B cell (primary cell): ENCODE measurements around the gene MRPS21. TPM values are rescaled to one million over a fixed set of nuclear protein-coding genes. Genes with fewer than 3 reads are reported as not detected.

Experiments used
- ATAC-seq: fragments of 200-7000 bp; cut with Tn5 transposase; one replicate; pipeline ENCODE4 v1.10.0; 2021; ENCODE audit warnings: low read depth, mild to moderate bottlenecking, moderate number of reproducible peaks, moderate library complexity
- CTCF ChIA-PET: fragments of 350-600 bp; sonication (Branson Sonifier 250); formaldehyde crosslinking; loops from one replicate; lab custom pipeline; 2021; ENCODE audit warnings: antibody characterized with exemption, inconsistent platforms; lab: Charles Lee
- POLR2A ChIA-PET: fragments of 350-600 bp; sonication (Branson Sonifier 250); formaldehyde crosslinking; loops from one replicate; lab custom pipeline; 2021; ENCODE audit warnings: antibody characterized with exemption; lab: Charles Lee
- DNase-seq: peaks from one replicate; pipeline ENCODE4 v3.0.0; 2013
- H2AFZ ChIP-seq: 2 replicates; pipeline ENCODE4 v1.6.1; 2012; ENCODE audit warnings: mild to moderate bottlenecking, low read depth, low read length; ENCODE audit not compliant: insufficient read depth, poor library complexity, severe bottlenecking
- H3K27ac ChIP-seq, 2 donors: 1 replicate in 1 of 2; 2 replicates in 1 of 2; pipeline ENCODE4 v1.5.1; 2012 to 2013; ENCODE audit warnings: low read length in 2 of 2, mild to moderate bottlenecking in 2 of 2, moderate library complexity in 1 of 2
- H3K27me3 ChIP-seq, 4 experiments: fragments of 200-600 bp in 1 of 4; sonication (generic) in 1 of 4; replicated peaks in 1 of 4; 1 replicate in 2 of 4; 2 replicates in 2 of 4; pipeline versions ENCODE4 v1.6.1 to v1.7.0; 2013 to 2016; ENCODE audit warnings: low read length in 3 of 4, mild to moderate bottlenecking in 2 of 4, mixed read lengths in 1 of 4, moderate library complexity in 1 of 4; ENCODE audit not compliant: insufficient read depth in 4 of 4, control insufficient read depth in 3 of 4; ENCODE audit errors: control extremely low read depth in 1 of 4
- H3K36me3 ChIP-seq, 2 experiments: replicated peaks in 1 of 2; 1 replicate in 1 of 2; 2 replicates in 1 of 2; pipeline versions ENCODE4 v1.6.1 to v1.7.1; 2013; ENCODE audit warnings: low read length in 1 of 2; ENCODE audit not compliant: insufficient read depth in 2 of 2, control insufficient read depth in 1 of 2; ENCODE audit errors: control extremely low read depth in 1 of 2, extremely low read depth in 1 of 2
- H3K4me1 ChIP-seq, 2 donors: fragments of 200-600 bp in 1 of 2; sonication (generic) in 1 of 2; 1 replicate in 1 of 2; 2 replicates in 1 of 2; pipeline versions ENCODE4 v1.5.1 to v1.6.1; 2013 to 2017; ENCODE audit warnings: low read length in 2 of 2; ENCODE audit not compliant: control insufficient read depth in 2 of 2, insufficient read depth in 2 of 2
- H3K4me2 ChIP-seq: replicated peaks from 2 replicates; pipeline ENCODE3; 2012; ENCODE audit warnings: mild to moderate bottlenecking, low read depth, low read length; ENCODE audit not compliant: poor library complexity, severe bottlenecking
- H3K4me3 ChIP-seq, 5 experiments: fragments of 200-600 bp in 1 of 5; sonication (generic) in 1 of 5; 1 replicate in 3 of 5; 2 replicates in 2 of 5; pipeline versions ENCODE4 v1.5.1 to v1.7.0; 2011 to 2016; ENCODE audit warnings: low read length in 4 of 5, mild to moderate bottlenecking in 4 of 5, low read depth in 2 of 5, control low read depth in 1 of 5, moderate library complexity in 1 of 5; ENCODE audit not compliant: insufficient read depth in 1 of 5; ENCODE audit errors: control extremely low read depth in 1 of 5, extremely low read depth in 1 of 5
- H3K79me2 ChIP-seq: fragments of 200-600 bp; sonication (generic); one replicate; pipeline ENCODE4 v1.6.0; 2016; ENCODE audit warnings: low read length; ENCODE audit not compliant: control insufficient read depth, insufficient read depth
- H3K9ac ChIP-seq: fragments of 200-600 bp; sonication (generic); 2 replicates; pipeline ENCODE4 v1.6.1; 2017; ENCODE audit warnings: mild to moderate bottlenecking, low read length, moderate library complexity
- H3K9me3 ChIP-seq, 3 donors: one replicate each; pipeline versions ENCODE4 v1.6.1 to v1.7.1; 2013; ENCODE audit warnings: low read length in 2 of 3; ENCODE audit not compliant: control insufficient read depth in 2 of 3, insufficient read depth in 1 of 3; ENCODE audit errors: control extremely low read depth in 1 of 3
- H4K20me1 ChIP-seq: 2 replicates; pipeline ENCODE4 v1.6.0; 2012; ENCODE audit warnings: mild to moderate bottlenecking, low read length; ENCODE audit not compliant: insufficient read depth, control insufficient read depth, poor library complexity, severe bottlenecking
- H3K27ac Mint-ChIP-seq: one replicate; pipeline ENCODE4 v1.8.0; 2021; ENCODE audit warnings: mixed read lengths
- H3K27me3 Mint-ChIP-seq: one replicate; pipeline ENCODE4 v1.8.0; 2021; ENCODE audit warnings: mixed read lengths
- H3K4me1 Mint-ChIP-seq: one replicate; pipeline ENCODE4 v1.8.0; 2021; ENCODE audit warnings: mixed read lengths
- H3K4me3 Mint-ChIP-seq: one replicate; pipeline ENCODE4 v1.8.0; 2021; ENCODE audit warnings: mixed read lengths
- H3K9me3 Mint-ChIP-seq: one replicate; pipeline ENCODE4 v1.8.0; 2022; ENCODE audit warnings: mixed read lengths; ENCODE audit not compliant: insufficient read depth
- CTCF ChIP-seq: fragments of 200-600 bp; IDR thresholded peaks from one replicate; pipeline ENCODE4 v1.8.0; 2022; ENCODE audit warnings: antibody characterized with exemption, mild to moderate bottlenecking
- EZH2 ChIP-seq: IDR thresholded peaks from 2 replicates; pipeline ENCODE4 v1.6.1; 2012; ENCODE audit warnings: borderline replicate concordance, low read depth, mild to moderate bottlenecking, moderate library complexity, low read length; ENCODE audit not compliant: insufficient read depth, poor library complexity, severe bottlenecking
- WGBS: methylation state at CpG from one replicate; pipeline ENCODE4 v1.1.5; 2013; ENCODE audit warnings: missing lambda C conversion rate; ENCODE audit not compliant: insufficient coverage; 5-methylcytosine and 5-hydroxymethylcytosine counted together
- intact Hi-C: fragments of 100-400 bp; cut with micrococcal nuclease; formaldehyde crosslinking; loops from one replicate; pipeline ENCODE4 v1.10.0; 2022
- polyA plus RNA-seq: library from polyadenylated mRNA; depleted of rRNA; stranded (reverse); fragments of >200 nt; gene quantifications from 2 replicates; pipeline ENCODE4 v1.2.3, GENCODE V29; 2012
- total RNA-seq, 2 donors: library from RNA; stranded (reverse); fragments of 120-200 nt in 1 of 2; gene quantifications; 1 replicate in 1 of 2; 2 replicates in 1 of 2; pipeline versions ENCODE4 v1.2.3 to v1.2.4, GENCODE V29; 2013 to 2022

Gene MRPS21
- total and polyA plus RNA-seq, 2 donors (not counting 1 experiment from before 2014, with no cell fraction given), result 50.1 to 60.4 TPM

GRCh38 chr1:150282558-150282958 is 11.1 kb upstream of the MRPS21 start:
- peak overlapping the region; percentile 66 for H3K9ac ChIP-seq
- peak overlapping the region; percentile 94 for H2AFZ ChIP-seq
- Mint-ChIP-seq H3K9me3 (no peaks in the 10 kb centered on the region), H3K27ac (peak overlapping the region; percentile 67), H3K4me3 (peak overlapping the region; percentile 91), H3K27me3 (peaks cover 4% of the 10 kb centered on the region), H3K4me1 (peaks cover 18% of the 10 kb centered on the region)
- peak overlapping the region; percentile 96 for H3K4me2 ChIP-seq
- POLR2A ChIA-PET, result interaction anchor here (1.9 kb wide), 1 partner anchor 14 kb away, joined by 6 read pairs; the partner anchor contains the start of gene APH1A
- peak overlapping the region in 2 of 5 experiments; percentile 4 to 74 for H3K4me3 ChIP-seq
- no peak overlapping the region for H3K27ac ChIP-seq
- peaks cover 0 to 14% (median 6%) of the 10 kb centered on the region in 4 experiments for H3K27me3 ChIP-seq
- 26% methylated on average over 21 of the region's 21 CpGs for WGBS
- no peaks in the 10 kb centered on the region for H4K20me1 ChIP-seq
- ATAC-seq, result no peak
- no peaks in the 10 kb centered on the region for H3K36me3 ChIP-seq
- peaks cover 0 to 12% (median 0%) of the 10 kb centered on the region in 3 donors for H3K9me3 ChIP-seq
- H3K79me2 ChIP-seq, result no peaks in the 10 kb centered on the region
- peaks cover 20 to 23% of the 10 kb centered on the region in 2 donors for H3K4me1 ChIP-seq
- intact Hi-C loops, result loop anchor here (1.0 to 5.0 kb wide), 2 partner anchors 11 to 45 kb away; partner anchors contain the start of genes ANP32E and MRPS21
- CTCF ChIA-PET, result interaction anchor here (0.6 to 3.6 kb wide), 3 partner anchors 8 to 27 kb away, joined by 3 to 60 read pairs (median 7); partner anchors contain the start of gene CA14
- TF ChIP-seq CTCF, result no peak
- no peak for TF ChIP-seq EZH2
- no peak for DNase-seq

GRCh38 chr1:150283260-150283659 is 10.4 kb upstream of the MRPS21 start:
- DNase-seq (no peak), ATAC-seq (no peak)
- Histone ChIP-seq H3K4me3 (no peak overlapping the region), H3K27ac (no peak overlapping the region), H4K20me1 (no peaks in the 10 kb centered on the region), H3K79me2 (no peaks in the 10 kb centered on the region), H3K9ac (no peak overlapping the region), H3K36me3 (no peaks in the 10 kb centered on the region), H3K9me3 (peaks cover 0 to 12% (median 0%) of the 10 kb centered on the region in 3 donors), H3K4me2 (no peak overlapping the region), H2AFZ (no peak overlapping the region), H3K27me3 (peaks cover 0 to 14% (median 6%) of the 10 kb centered on the region in 4 experiments), H3K4me1 (peaks cover 20 to 23% of the 10 kb centered on the region in 2 donors)
- Mint-ChIP-seq H3K4me1 (peaks cover 18% of the 10 kb centered on the region), H3K27me3 (peaks cover 5% of the 10 kb centered on the region), H3K4me3 (peak overlapping the region; percentile 46), H3K9me3 (no peaks in the 10 kb centered on the region), H3K27ac (no peak overlapping the region)
- TF ChIP-seq CTCF (no peak), EZH2 (no peak)
- intact Hi-C loops, result loop anchor here (5.0 kb wide), 1 partner anchor 46 kb away; the partner anchor contains the start of gene ANP32E
- CTCF ChIA-PET, result interaction anchor here (0.6 to 3.6 kb wide), 2 partner anchors 14 to 27 kb away, joined by 3 to 60 read pairs; partner anchors contain the start of gene CA14
- WGBS, result 90% methylated on average over 7 of the region's 12 CpGs
- POLR2A ChIA-PET, result no interaction called here
